ENCODE data around the gene NUMBL.
"Not testable (repeated sequence)": the region's sequence is repeated elsewhere in the genome, so short reads cannot be mapped to it uniquely, and the experiment has no call there.

Gene NUMBL

GRCh38 chr19:40638327-40638726 lies 52.1 kb downstream of the NUMBL start:
- no peaks in the 10 kb centered on the region for H3K9me3 ChIP-seq (ENCODE audit: control insufficient read depth in 2 of 2, low read length in 2 of 2)
- H3K27ac ChIP-seq (ENCODE audit: low read depth in 2 of 2, low read length in 2 of 2), result no peak overlapping the region
- no peak overlapping the region for H3K9ac ChIP-seq (ENCODE audit: low read depth in 1 of 2, low read length in 2 of 2)
- H3K36me3 ChIP-seq (ENCODE audit: control insufficient read depth in 2 of 2, insufficient read depth in 2 of 2, low read length in 2 of 2), result no peaks in the 10 kb centered on the region
- peaks cover 0 to 3% of the 10 kb centered on the region in 2 donors for H3K27me3 ChIP-seq (ENCODE audit: control insufficient read depth in 2 of 2, insufficient read depth in 2 of 2, low read length in 2 of 2)
- H3K4me1 ChIP-seq (ENCODE audit: control insufficient read depth in 2 of 2, insufficient read depth in 2 of 2, low read length in 2 of 2), result peaks cover 0 to 3% of the 10 kb centered on the region in 2 donors
- H3K4me3 ChIP-seq (ENCODE audit: low read length in 2 of 2), result no peak overlapping the region

GRCh38 chr19:40633207-40633606 lies 57.2 kb downstream of the NUMBL start:
- Histone ChIP-seq H3K27ac (ENCODE audit: low read depth in 2 of 2, low read length in 2 of 2) (no peak overlapping the region), H3K9ac (ENCODE audit: low read depth in 1 of 2, low read length in 2 of 2) (no peak overlapping the region), H3K9me3 (ENCODE audit: control insufficient read depth in 2 of 2, low read length in 2 of 2) (no peaks in the 10 kb centered on the region), H3K4me3 (ENCODE audit: low read length in 2 of 2) (no peak overlapping the region), H3K27me3 (ENCODE audit: control insufficient read depth in 2 of 2, insufficient read depth in 2 of 2, low read length in 2 of 2) (peaks cover 0 to 3% of the 10 kb centered on the region in 2 donors), H3K36me3 (ENCODE audit: control insufficient read depth in 2 of 2, insufficient read depth in 2 of 2, low read length in 2 of 2) (peaks cover 0 to 9% of the 10 kb centered on the region in 2 donors), H3K4me1 (ENCODE audit: control insufficient read depth in 2 of 2, insufficient read depth in 2 of 2, low read length in 2 of 2) (peaks cover 0 to 3% of the 10 kb centered on the region in 2 donors)

GRCh38 chr19:40632311-40633036 lies 58.0 kb downstream of the NUMBL start:
- peaks cover 0 to 9% of the 10 kb centered on the region in 2 donors for H3K36me3 ChIP-seq (ENCODE audit: control insufficient read depth in 2 of 2, insufficient read depth in 2 of 2, low read length in 2 of 2)
- H3K27ac ChIP-seq (ENCODE audit: low read depth in 2 of 2, low read length in 2 of 2), result no peak overlapping the region
- H3K9ac ChIP-seq (ENCODE audit: low read depth in 1 of 2, low read length in 2 of 2), result no peak overlapping the region
- H3K4me1 ChIP-seq (ENCODE audit: control insufficient read depth in 2 of 2, insufficient read depth in 2 of 2, low read length in 2 of 2), result peaks cover 0 to 3% of the 10 kb centered on the region in 2 donors
- peaks cover 0 to 3% of the 10 kb centered on the region in 2 donors for H3K27me3 ChIP-seq (ENCODE audit: control insufficient read depth in 2 of 2, insufficient read depth in 2 of 2, low read length in 2 of 2)
- H3K9me3 ChIP-seq (ENCODE audit: control insufficient read depth in 2 of 2, low read length in 2 of 2), result no peaks in the 10 kb centered on the region
- H3K4me3 ChIP-seq (ENCODE audit: low read length in 2 of 2), result no peak overlapping the region

- peaks cover 0 to 3% of the 10 kb centered on the region in 2 donors for H3K4me1 ChIP-seq (ENCODE audit: control insufficient read depth in 2 of 2, insufficient read depth in 2 of 2, low read length in 2 of 2)
- no peaks in the 10 kb centered on the region for H3K9me3 ChIP-seq (ENCODE audit: control insufficient read depth in 2 of 2, low read length in 2 of 2)
- no peak overlapping the region for H3K4me3 ChIP-seq (ENCODE audit: low read length in 2 of 2)
- H3K27ac ChIP-seq (ENCODE audit: low read depth in 2 of 2, low read length in 2 of 2), result no peak overlapping the region
- H3K9ac ChIP-seq (ENCODE audit: low read depth in 1 of 2, low read length in 2 of 2), result no peak overlapping the region
- peaks cover 9 to 11% of the 10 kb centered on the region in 2 donors for H3K36me3 ChIP-seq (ENCODE audit: control insufficient read depth in 2 of 2, insufficient read depth in 2 of 2, low read length in 2 of 2)
- H3K27me3 ChIP-seq (ENCODE audit: control insufficient read depth in 2 of 2, insufficient read depth in 2 of 2, low read length in 2 of 2), result peaks cover 0 to 3% of the 10 kb centered on the region in 2 donors
Measured at GRCh38 chr19:40630571-40631160, 59.8 kb downstream of the NUMBL start.

GRCh38 chr19:40629346-40629745 lies 61.1 kb downstream of the NUMBL start:
- Histone ChIP-seq H3K9me3 (ENCODE audit: control insufficient read depth in 2 of 2, low read length in 2 of 2) (no peaks in the 10 kb centered on the region), H3K4me3 (ENCODE audit: low read length in 2 of 2) (no peak overlapping the region), H3K27me3 (ENCODE audit: control insufficient read depth in 2 of 2, insufficient read depth in 2 of 2, low read length in 2 of 2) (peaks cover 0 to 3% of the 10 kb centered on the region in 2 donors), H3K27ac (ENCODE audit: low read depth in 2 of 2, low read length in 2 of 2) (no peak overlapping the region), H3K36me3 (ENCODE audit: control insufficient read depth in 2 of 2, insufficient read depth in 2 of 2, low read length in 2 of 2) (peaks cover 14% of the 10 kb centered on the region in 2 donors), H3K9ac (ENCODE audit: low read depth in 1 of 2, low read length in 2 of 2) (no peak overlapping the region), H3K4me1 (ENCODE audit: control insufficient read depth in 2 of 2, insufficient read depth in 2 of 2, low read length in 2 of 2) (peaks cover 0 to 2% of the 10 kb centered on the region in 2 donors)

GRCh38 chr19:40627486-40628279 lies 62.8 kb downstream of the NUMBL start:
- Histone ChIP-seq H3K9me3 (ENCODE audit: control insufficient read depth in 2 of 2, low read length in 2 of 2) (no peaks in the 10 kb centered on the region), H3K9ac (ENCODE audit: low read depth in 1 of 2, low read length in 2 of 2) (no peak overlapping the region), H3K36me3 (ENCODE audit: control insufficient read depth in 2 of 2, insufficient read depth in 2 of 2, low read length in 2 of 2) (peaks cover 17 to 20% of the 10 kb centered on the region in 2 donors), H3K27ac (ENCODE audit: low read depth in 2 of 2, low read length in 2 of 2) (no peak overlapping the region), H3K27me3 (ENCODE audit: control insufficient read depth in 2 of 2, insufficient read depth in 2 of 2, low read length in 2 of 2) (no peaks in the 10 kb centered on the region), H3K4me1 (ENCODE audit: control insufficient read depth in 2 of 2, insufficient read depth in 2 of 2, low read length in 2 of 2) (no peaks in the 10 kb centered on the region), H3K4me3 (ENCODE audit: low read length in 2 of 2) (no peak overlapping the region)

- Histone ChIP-seq H3K27me3 (ENCODE audit: control insufficient read depth in 2 of 2, insufficient read depth in 2 of 2, low read length in 2 of 2) (no peaks in the 10 kb centered on the region), H3K9ac (ENCODE audit: low read depth in 1 of 2, low read length in 2 of 2) (no peak overlapping the region), H3K27ac (ENCODE audit: low read depth in 2 of 2, low read length in 2 of 2) (no peak overlapping the region), H3K4me1 (ENCODE audit: control insufficient read depth in 2 of 2, insufficient read depth in 2 of 2, low read length in 2 of 2) (no peaks in the 10 kb centered on the region), H3K9me3 (ENCODE audit: control insufficient read depth in 2 of 2, low read length in 2 of 2) (no peaks in the 10 kb centered on the region), H3K4me3 (ENCODE audit: low read length in 2 of 2) (no peak overlapping the region), H3K36me3 (ENCODE audit: control insufficient read depth in 2 of 2, insufficient read depth in 2 of 2, low read length in 2 of 2) (peaks cover 23 to 25% of the 10 kb centered on the region in 2 donors)
Measured at GRCh38 chr19:40626918-40627317, 63.5 kb downstream of the NUMBL start.

- H3K9me3 ChIP-seq (ENCODE audit: control insufficient read depth in 2 of 2, low read length in 2 of 2), result no peaks in the 10 kb centered on the region
- no peaks in the 10 kb centered on the region for H3K4me1 ChIP-seq (ENCODE audit: control insufficient read depth in 2 of 2, insufficient read depth in 2 of 2, low read length in 2 of 2)
- no peak overlapping the region for H3K4me3 ChIP-seq (ENCODE audit: low read length in 2 of 2)
- H3K9ac ChIP-seq (ENCODE audit: low read depth in 1 of 2, low read length in 2 of 2), result no peak overlapping the region
- no peak overlapping the region for H3K27ac ChIP-seq (ENCODE audit: low read depth in 2 of 2, low read length in 2 of 2)
- H3K36me3 ChIP-seq (ENCODE audit: control insufficient read depth in 2 of 2, insufficient read depth in 2 of 2, low read length in 2 of 2), result peaks cover 31 to 32% of the 10 kb centered on the region in 2 donors
- no peaks in the 10 kb centered on the region for H3K27me3 ChIP-seq (ENCODE audit: control insufficient read depth in 2 of 2, insufficient read depth in 2 of 2, low read length in 2 of 2)
Measured at GRCh38 chr19:40625406-40626120, 64.9 kb downstream of the NUMBL start.

GRCh38 chr19:40624369-40625153 lies 65.9 kb downstream of the NUMBL start:
- H3K4me1 ChIP-seq (ENCODE audit: control insufficient read depth in 2 of 2, insufficient read depth in 2 of 2, low read length in 2 of 2); H3K27ac ChIP-seq (ENCODE audit: low read depth in 2 of 2, low read length in 2 of 2); H3K9me3 ChIP-seq (ENCODE audit: control insufficient read depth in 2 of 2, low read length in 2 of 2); H3K9ac ChIP-seq (ENCODE audit: low read depth in 1 of 2, low read length in 2 of 2); H3K27me3 ChIP-seq (ENCODE audit: control insufficient read depth in 2 of 2, insufficient read depth in 2 of 2, low read length in 2 of 2); H3K4me3 ChIP-seq (ENCODE audit: low read length in 2 of 2): not testable (repeated sequence)
- peaks cover 31 to 39% of the 10 kb centered on the region in 2 donors for H3K36me3 ChIP-seq (ENCODE audit: control insufficient read depth in 2 of 2, insufficient read depth in 2 of 2, low read length in 2 of 2)

Data from mucosa of rectum (tissue), 2 donors.